Tibial nerve (tissue), 3 donors: ENCODE measurements around the gene NIPBL.

Experiments used
- EP300 ChIP-seq, 2 donors: sonication (generic); formaldehyde crosslinking; IDR thresholded peaks; one replicate each; pipeline ENCODE4 v1.6.1; 2017; ENCODE audit warnings: antibody characterized with exemption in 2 of 2, mild to moderate bottlenecking in 1 of 2
- POLR2A ChIP-seq, 2 donors: fragments of 450-650 bp; IDR thresholded peaks; one replicate each; pipeline ENCODE4 v1.6.1; 2017; ENCODE audit warnings: antibody characterized with exemption in 2 of 2, mild to moderate bottlenecking in 2 of 2, moderate library complexity in 2 of 2

DNA sequence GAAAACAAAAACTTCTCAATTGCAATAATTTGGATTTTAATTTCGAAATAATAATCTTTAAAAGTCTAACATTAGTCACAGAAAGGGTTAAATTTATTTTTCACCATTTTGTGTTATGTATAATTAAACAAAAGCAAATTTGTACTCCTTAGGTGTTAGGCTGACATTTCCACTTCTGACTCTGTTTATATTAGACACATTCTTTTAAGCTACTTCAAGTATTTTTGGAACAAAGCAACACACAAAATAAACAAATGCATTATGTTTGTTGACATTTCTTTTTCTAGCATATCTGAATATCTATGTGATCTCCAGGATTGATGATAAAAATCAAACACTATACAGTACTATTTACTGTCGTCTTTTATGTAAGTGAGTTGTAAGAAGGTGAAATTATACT, 44.3 kb upstream of the NIPBL start:
- no peak for TF ChIP-seq POLR2A (IDR thresholded peaks at IDR 0.05)
- TF ChIP-seq EP300 (IDR thresholded peaks at IDR 0.05) = no peak
